ENCODE measurements around the gene TOPORS.
A peak's percentile ranks its signal among the peaks of the same experiment; 100 is the strongest.
"Not testable (repeated sequence)": the region's sequence is repeated elsewhere in the genome, so short reads cannot be mapped to it uniquely, and the experiment has no call there.

TOPORS gene

DNA sequence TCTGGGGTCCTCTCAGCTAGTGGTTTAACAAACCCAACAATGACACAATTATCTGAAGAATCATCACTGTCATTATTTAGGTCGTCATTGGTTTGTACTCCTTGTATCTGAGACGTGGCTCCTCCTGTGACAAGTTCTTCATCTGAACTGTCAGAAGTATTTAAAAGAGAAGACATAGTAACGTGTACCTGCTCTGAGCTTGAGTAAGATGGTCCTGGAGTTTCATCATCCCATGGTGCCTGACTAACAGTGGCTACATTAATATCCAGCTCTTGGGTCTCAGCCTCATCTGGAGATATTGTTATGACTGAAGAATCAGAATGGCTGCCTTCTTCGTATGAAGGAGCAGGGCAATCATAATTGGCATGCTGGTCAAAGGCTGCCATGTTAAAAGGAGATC is 9.3 kb downstream of the TOPORS start:
- H3K36me3 ChIP-seq (ENCODE audit: control insufficient read depth, insufficient read depth, low read length) = peaks cover 18% of the 10 kb centered on the region
- H3K4me3 ChIP-seq (ENCODE audit: insufficient read depth, low read depth, low read length) = no peak overlapping the region
- H3K4me1 ChIP-seq (ENCODE audit: control insufficient read depth, insufficient read depth, low read length) = no peaks in the 10 kb centered on the region
- no peaks in the 10 kb centered on the region for H3K9me3 ChIP-seq (ENCODE audit: control insufficient read depth, low read length)
- H3K27ac ChIP-seq (ENCODE audit: insufficient read depth, low read depth, low read length, poor library complexity, severe bottlenecking) = no peak overlapping the region
- 96% methylated on average over 4 of the region's 4 CpGs for WGBS, 2 experiments
- H3K27me3 ChIP-seq (ENCODE audit: control insufficient read depth, insufficient read depth, low read length, poor library complexity, severe bottlenecking) = no peaks in the 10 kb centered on the region

DNA sequence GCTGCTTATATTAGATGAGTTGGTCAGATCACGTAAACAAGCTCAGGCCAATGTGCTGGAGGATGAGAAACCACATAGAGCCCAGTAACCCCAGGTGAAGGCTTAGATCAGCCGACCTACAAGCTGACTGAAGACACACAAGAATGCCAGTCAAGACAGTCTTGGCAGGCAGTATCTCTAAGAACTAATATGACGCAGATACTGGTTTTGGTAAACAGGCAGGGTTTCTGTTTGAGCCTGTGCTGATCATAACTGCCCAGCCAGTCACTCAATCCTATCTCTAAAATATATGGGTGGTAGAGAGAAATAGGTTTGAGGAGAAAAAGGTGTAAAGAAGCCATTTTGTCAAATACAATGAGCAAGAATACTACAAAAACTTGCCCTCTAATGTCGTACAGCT is 18.6 kb downstream of the TOPORS start:
- no peaks in the 10 kb centered on the region for H3K9me3 ChIP-seq (ENCODE audit: control insufficient read depth, low read length)
- no peaks in the 10 kb centered on the region for H3K4me1 ChIP-seq (ENCODE audit: control insufficient read depth, insufficient read depth, low read length)
- no peak overlapping the region for H3K27ac ChIP-seq (ENCODE audit: insufficient read depth, low read depth, low read length, poor library complexity, severe bottlenecking)
- no peaks in the 10 kb centered on the region for H3K36me3 ChIP-seq (ENCODE audit: control insufficient read depth, insufficient read depth, low read length)
- H3K4me3 ChIP-seq (ENCODE audit: insufficient read depth, low read depth, low read length) = no peak overlapping the region
- H3K27me3 ChIP-seq (ENCODE audit: control insufficient read depth, insufficient read depth, low read length, poor library complexity, severe bottlenecking) = no peaks in the 10 kb centered on the region
- 94% methylated on average over 4 of the region's 4 CpGs for WGBS, 2 experiments

GRCh38 chr9:32533336-32533735 is 19.1 kb downstream of the TOPORS start:
- 94 to 95% methylated on average over 6 of the region's 6 CpGs for WGBS, 2 experiments
- Histone ChIP-seq H3K4me3 (ENCODE audit: insufficient read depth, low read depth, low read length) (no peak overlapping the region), H3K4me1 (ENCODE audit: control insufficient read depth, insufficient read depth, low read length) (no peaks in the 10 kb centered on the region), H3K9me3 (ENCODE audit: control insufficient read depth, low read length) (no peaks in the 10 kb centered on the region), H3K27me3 (ENCODE audit: control insufficient read depth, insufficient read depth, low read length, poor library complexity, severe bottlenecking) (no peaks in the 10 kb centered on the region), H3K27ac (ENCODE audit: insufficient read depth, low read depth, low read length, poor library complexity, severe bottlenecking) (no peak overlapping the region), H3K36me3 (ENCODE audit: control insufficient read depth, insufficient read depth, low read length) (no peaks in the 10 kb centered on the region)

DNA sequence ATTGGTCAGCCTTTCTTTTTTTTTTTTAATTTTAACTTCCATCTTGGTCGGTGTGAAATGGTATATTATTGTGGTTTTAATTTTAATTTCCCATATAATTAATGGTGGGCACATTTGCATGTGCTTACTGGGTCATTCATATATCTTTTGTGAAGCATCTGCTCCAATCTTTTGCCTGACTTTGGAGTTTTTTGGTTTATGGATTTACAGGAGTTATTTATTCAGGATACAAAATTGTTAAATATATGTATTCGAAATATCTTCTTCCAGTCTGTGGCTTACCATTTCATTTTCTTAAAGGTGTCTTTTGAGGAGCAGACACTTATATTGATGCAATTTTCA is 25.7 kb downstream of the TOPORS start:
- WGBS, 2 experiments = 0% methylated on average over 1 of the region's 2 CpGs; no CpG with 5 or more reads in 1 of the 2 experiments

GRCh38 chr9:32526041-32526706 is 26.2 kb downstream of the TOPORS start, which contains the start of gene RIGI:
TSS of gene RIGI (minus strand) at chr9:32526196. CDS start at chr9:32526166, 30 bp downstream.
- H3K4me3 ChIP-seq (ENCODE audit: insufficient read depth, low read depth, low read length) = peak within 1 kb of the TSS; percentile 53
- no peak within 1 kb of the TSS for H3K27ac ChIP-seq (ENCODE audit: insufficient read depth, low read depth, low read length, poor library complexity, severe bottlenecking)
- H3K27me3 ChIP-seq (ENCODE audit: control insufficient read depth, insufficient read depth, low read length, poor library complexity, severe bottlenecking) = no peaks in the 10 kb centered on the region
- no peaks in the 10 kb centered on the region for H3K4me1 ChIP-seq (ENCODE audit: control insufficient read depth, insufficient read depth, low read length)
- H3K9me3 ChIP-seq (ENCODE audit: control insufficient read depth, low read length) = peaks cover 3% of the 10 kb centered on the region
- WGBS, 2 experiments = 1% methylated on average over 35 to 37 of the region's 37 CpGs
- no peaks in the 10 kb centered on the region for H3K36me3 ChIP-seq (ENCODE audit: control insufficient read depth, insufficient read depth, low read length)

More for the DNA sequence above, 25.7 kb downstream of the TOPORS start:
- Histone ChIP-seq H3K27ac (ENCODE audit: insufficient read depth, low read depth, low read length, poor library complexity, severe bottlenecking) (no peak overlapping the region), H3K4me1 (ENCODE audit: control insufficient read depth, insufficient read depth, low read length) (no peaks in the 10 kb centered on the region), H3K36me3 (ENCODE audit: control insufficient read depth, insufficient read depth, low read length) (no peaks in the 10 kb centered on the region), H3K4me3 (ENCODE audit: insufficient read depth, low read depth, low read length) (peak overlapping the region; percentile 53), H3K27me3 (ENCODE audit: control insufficient read depth, insufficient read depth, low read length, poor library complexity, severe bottlenecking) (no peaks in the 10 kb centered on the region), H3K9me3 (ENCODE audit: control insufficient read depth, low read length) (no peaks in the 10 kb centered on the region)

- peaks cover 3% of the 10 kb centered on the region for H3K9me3 ChIP-seq (ENCODE audit: control insufficient read depth, low read length)
- H3K4me1 ChIP-seq (ENCODE audit: control insufficient read depth, insufficient read depth, low read length) = no peaks in the 10 kb centered on the region
- no peak overlapping the region for H3K27ac ChIP-seq (ENCODE audit: insufficient read depth, low read depth, low read length, poor library complexity, severe bottlenecking)
- H3K27me3 ChIP-seq (ENCODE audit: control insufficient read depth, insufficient read depth, low read length, poor library complexity, severe bottlenecking) = no peaks in the 10 kb centered on the region
- no peaks in the 10 kb centered on the region for H3K36me3 ChIP-seq (ENCODE audit: control insufficient read depth, insufficient read depth, low read length)
- H3K4me3 ChIP-seq (ENCODE audit: insufficient read depth, low read depth, low read length) = peak overlapping the region; percentile 53
- WGBS, 2 experiments = 26 to 31% methylated on average over 4 of the region's 4 CpGs
Observed at GRCh38 chr9:32525709-32526030, 26.7 kb downstream of the TOPORS start.

DNA sequence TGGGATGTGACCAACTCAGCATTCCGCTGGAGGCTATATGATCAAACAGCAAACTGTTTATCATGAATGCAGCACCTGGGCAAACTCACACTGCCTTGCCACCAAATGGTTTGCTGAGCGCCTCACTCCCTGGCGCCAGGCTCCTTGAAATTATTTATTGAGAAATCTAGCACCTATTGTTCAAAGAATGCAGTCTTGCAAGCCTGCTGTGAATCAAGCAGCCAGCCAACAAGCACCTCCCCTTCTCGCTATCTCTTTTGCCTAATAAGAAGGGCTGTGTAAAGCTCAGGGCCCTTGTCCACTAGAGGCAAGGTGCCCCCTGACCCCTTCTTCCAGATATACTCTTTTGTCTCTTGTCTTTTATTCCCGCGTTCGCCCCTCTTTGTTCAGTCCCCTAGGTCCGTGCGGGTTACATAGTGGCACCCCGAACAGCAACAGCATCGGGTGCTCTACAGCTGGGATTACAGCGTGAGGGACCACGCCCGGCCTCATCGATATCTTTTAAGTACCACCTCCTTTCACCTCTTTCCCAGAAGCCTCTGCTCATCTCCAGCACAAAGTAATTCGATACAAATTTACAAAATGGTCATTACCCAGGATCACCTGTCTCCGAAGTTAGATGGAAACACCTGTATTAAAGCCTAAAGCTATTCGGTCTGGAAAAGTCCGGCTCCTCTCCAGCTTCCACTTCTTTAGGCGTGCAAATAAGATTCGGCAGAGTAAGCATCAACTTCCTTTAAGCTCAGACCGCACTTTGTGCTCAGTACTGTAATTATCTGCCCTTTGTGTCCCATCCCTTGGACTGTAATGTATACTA is 27.3 kb downstream of the TOPORS start:
- H3K27ac ChIP-seq (ENCODE audit: insufficient read depth, low read depth, low read length, poor library complexity, severe bottlenecking) = no peak overlapping the region
- no peak overlapping the region for H3K4me3 ChIP-seq (ENCODE audit: insufficient read depth, low read depth, low read length)
- no peaks in the 10 kb centered on the region for H3K27me3 ChIP-seq (ENCODE audit: control insufficient read depth, insufficient read depth, low read length, poor library complexity, severe bottlenecking)
- H3K9me3 ChIP-seq (ENCODE audit: control insufficient read depth, low read length) = peaks cover 3% of the 10 kb centered on the region
- 90% methylated on average over 22 of the region's 22 CpGs for WGBS, 2 experiments
- H3K4me1 ChIP-seq (ENCODE audit: control insufficient read depth, insufficient read depth, low read length) = no peaks in the 10 kb centered on the region
- no peaks in the 10 kb centered on the region for H3K36me3 ChIP-seq (ENCODE audit: control insufficient read depth, insufficient read depth, low read length)

- H3K9me3 ChIP-seq (ENCODE audit: control insufficient read depth, low read length); H3K4me1 ChIP-seq (ENCODE audit: control insufficient read depth, insufficient read depth, low read length); H3K4me3 ChIP-seq (ENCODE audit: insufficient read depth, low read depth, low read length); H3K27ac ChIP-seq (ENCODE audit: insufficient read depth, low read depth, low read length, poor library complexity, severe bottlenecking); H3K36me3 ChIP-seq (ENCODE audit: control insufficient read depth, insufficient read depth, low read length); H3K27me3 ChIP-seq (ENCODE audit: control insufficient read depth, insufficient read depth, low read length, poor library complexity, severe bottlenecking): not testable (repeated sequence)
- 93 to 96% methylated on average over 11 of the region's 11 CpGs for WGBS, 2 experiments
Observed at GRCh38 chr9:32524558-32524891, 27.9 kb downstream of the TOPORS start.

- 57% methylated on average over 1 of the region's 1 CpG; no CpG with 5 or more reads in 1 of the 2 experiments for WGBS, 2 experiments
- Histone ChIP-seq H3K27me3 (ENCODE audit: control insufficient read depth, insufficient read depth, low read length, poor library complexity, severe bottlenecking) (no peaks in the 10 kb centered on the region), H3K9me3 (ENCODE audit: control insufficient read depth, low read length) (peaks cover 4% of the 10 kb centered on the region), H3K4me1 (ENCODE audit: control insufficient read depth, insufficient read depth, low read length) (no peaks in the 10 kb centered on the region), H3K4me3 (ENCODE audit: insufficient read depth, low read depth, low read length) (no peak overlapping the region), H3K27ac (ENCODE audit: insufficient read depth, low read depth, low read length, poor library complexity, severe bottlenecking) (no peak overlapping the region), H3K36me3 (ENCODE audit: control insufficient read depth, insufficient read depth, low read length) (no peaks in the 10 kb centered on the region)
Observed at GRCh38 chr9:32523910-32524309, 28.5 kb downstream of the TOPORS start.

GRCh38 chr9:32518276-32518675 is 34.1 kb downstream of the TOPORS start:
- Histone ChIP-seq H3K4me3 (ENCODE audit: insufficient read depth, low read depth, low read length) (no peak overlapping the region), H3K9me3 (ENCODE audit: control insufficient read depth, low read length) (peaks cover 14% of the 10 kb centered on the region), H3K36me3 (ENCODE audit: control insufficient read depth, insufficient read depth, low read length) (no peaks in the 10 kb centered on the region), H3K27ac (ENCODE audit: insufficient read depth, low read depth, low read length, poor library complexity, severe bottlenecking) (no peak overlapping the region), H3K4me1 (ENCODE audit: control insufficient read depth, insufficient read depth, low read length) (no peaks in the 10 kb centered on the region), H3K27me3 (ENCODE audit: control insufficient read depth, insufficient read depth, low read length, poor library complexity, severe bottlenecking) (no peaks in the 10 kb centered on the region)
- 80 to 91% methylated on average over 1 of the region's 1 CpG for WGBS, 2 experiments

Data from ectodermal cell (in vitro differentiated cells).